ENCODE measurements around the gene FYCO1. TPM values are rescaled to one million over a fixed set of nuclear protein-coding genes. Genes with fewer than 3 reads are reported as not detected.
A peak's percentile ranks its signal among the peaks of the same experiment; 100 is the strongest.

Gene FYCO1
- total and polyA plus RNA-seq, 10 of the 15 experiments (the other 5 are each of a cell fraction or from before 2014, with no cell fraction given), result 1.5 to 8.4 (median 6.5) TPM

DNA sequence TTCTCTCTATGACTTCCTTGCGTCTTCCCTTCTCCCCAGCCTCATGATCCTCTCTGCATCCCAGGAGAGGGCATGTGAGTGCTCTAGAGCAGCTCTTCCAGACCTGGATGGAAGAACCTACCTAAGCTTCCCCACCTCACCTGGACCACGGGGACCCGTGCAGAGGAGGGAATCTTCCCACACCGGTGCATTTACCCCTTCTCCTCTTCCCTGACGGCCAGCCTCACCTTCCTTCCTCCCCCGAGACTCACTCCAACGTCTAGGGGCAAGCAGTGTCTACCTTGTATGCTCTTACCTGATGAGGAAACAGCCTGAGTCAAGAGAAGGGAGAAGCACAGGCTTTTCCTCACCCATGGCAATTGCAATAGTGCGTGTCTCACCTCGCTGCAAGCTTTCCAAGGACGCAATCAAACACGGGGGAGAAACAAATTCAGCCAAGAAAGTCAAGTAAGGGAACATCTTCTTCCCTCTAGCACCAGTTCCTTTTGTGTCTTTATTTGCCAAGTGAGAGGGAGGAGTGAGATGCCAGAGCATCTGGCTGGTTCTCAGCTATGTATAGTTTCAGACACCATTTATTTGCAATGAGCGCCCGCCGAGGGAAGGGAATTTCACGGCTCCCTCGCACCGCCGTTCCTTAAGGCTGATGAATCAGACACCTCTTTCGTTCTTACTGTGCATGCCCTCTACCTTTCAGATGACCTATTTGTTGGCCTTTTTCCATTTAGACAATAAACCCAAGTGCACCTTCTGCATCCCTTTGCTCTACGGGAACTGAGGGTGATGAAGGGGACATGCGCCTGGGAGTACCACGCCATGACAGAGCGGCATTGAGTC, 111.0 kb downstream of the FYCO1 start (continued):
- TF ChIP-seq ZBTB40 (IDR thresholded peaks at IDR 0.05; ENCODE audit: borderline replicate concordance) (no peak), RB1 (IDR thresholded peaks at IDR 0.05; ENCODE audit: borderline replicate concordance) (no peak), MEF2B (IDR thresholded peaks at IDR 0.05; ENCODE audit: partially characterized antibody, poor library complexity, severe bottlenecking) (peak; percentile 28), ZNF274 (IDR thresholded peaks at IDR 0.05; ENCODE audit: insufficient read depth, insufficient read length) (no peak), SRF (IDR thresholded peaks at IDR 0.05; ENCODE audit: low read depth in 2 of 2, low read length in 2 of 2) (peak in 1 of 2 experiments; percentile 29; a peak in 1 of 4 replicates), JUNB (IDR thresholded peaks at IDR 0.05) (peak; percentile 96), NFIC (IDR thresholded peaks at IDR 0.05; ENCODE audit: low read depth, low read length) (peak; percentile 83), ZNF687 (IDR thresholded peaks at IDR 0.05) (0 out of 2 replicates have a peak, but pooled peaks have one; percentile 25), CREB1 (IDR thresholded peaks at IDR 0.05; ENCODE audit: low read depth) (0 out of 2 replicates have a peak, but pooled peaks have one; percentile 17), GATAD2B (conservative IDR thresholded peaks at IDR 0.05; ENCODE audit: low read depth) (0 out of 2 replicates have a peak, but pooled peaks have one; percentile 22), ETV6 (conservative IDR thresholded peaks at IDR 0.05 in 1 of 2, IDR thresholded peaks at IDR 0.05 in 1 of 2; ENCODE audit: borderline replicate concordance in 1 of 2, low read depth in 1 of 2) (peak in 1 of 2 experiments; percentile 81; a peak in 1 of 4 replicates)
- TF ChIP-seq, protein P1, sequence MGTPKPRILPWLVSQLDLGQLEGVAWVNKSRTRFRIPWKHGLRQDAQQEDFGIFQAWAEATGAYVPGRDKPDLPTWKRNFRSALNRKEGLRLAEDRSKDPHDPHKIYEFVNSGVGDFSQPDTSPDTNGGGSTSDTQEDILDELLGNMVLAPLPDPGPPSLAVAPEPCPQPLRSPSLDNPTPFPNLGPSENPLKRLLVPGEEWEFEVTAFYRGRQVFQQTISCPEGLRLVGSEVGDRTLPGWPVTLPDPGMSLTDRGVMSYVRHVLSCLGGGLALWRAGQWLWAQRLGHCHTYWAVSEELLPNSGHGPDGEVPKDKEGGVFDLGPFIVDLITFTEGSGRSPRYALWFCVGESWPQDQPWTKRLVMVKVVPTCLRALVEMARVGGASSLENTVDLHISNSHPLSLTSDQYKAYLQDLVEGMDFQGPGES (IDR thresholded peaks at IDR 0.05), result no peak
- TF ChIP-seq, protein P2, sequence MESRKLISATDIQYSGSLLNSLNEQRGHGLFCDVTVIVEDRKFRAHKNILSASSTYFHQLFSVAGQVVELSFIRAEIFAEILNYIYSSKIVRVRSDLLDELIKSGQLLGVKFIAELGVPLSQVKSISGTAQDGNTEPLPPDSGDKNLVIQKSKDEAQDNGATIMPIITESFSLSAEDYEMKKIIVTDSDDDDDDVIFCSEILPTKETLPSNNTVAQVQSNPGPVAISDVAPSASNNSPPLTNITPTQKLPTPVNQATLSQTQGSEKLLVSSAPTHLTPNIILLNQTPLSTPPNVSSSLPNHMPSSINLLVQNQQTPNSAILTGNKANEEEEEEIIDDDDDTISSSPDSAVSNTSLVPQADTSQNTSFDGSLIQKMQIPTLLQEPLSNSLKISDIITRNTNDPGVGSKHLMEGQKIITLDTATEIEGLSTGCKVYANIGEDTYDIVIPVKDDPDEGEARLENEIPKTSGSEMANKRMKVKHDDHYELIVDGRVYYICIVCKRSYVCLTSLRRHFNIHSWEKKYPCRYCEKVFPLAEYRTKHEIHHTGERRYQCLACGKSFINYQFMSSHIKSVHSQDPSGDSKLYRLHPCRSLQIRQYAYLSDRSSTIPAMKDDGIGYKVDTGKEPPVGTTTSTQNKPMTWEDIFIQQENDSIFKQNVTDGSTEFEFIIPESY (IDR thresholded peaks at IDR 0.05), result 0 out of 2 replicates have a peak, but pooled peaks have one; percentile 24

All from GM12878 (cell line).